ENCODE results near the gene TCF4.

GRCh38 chr18:55452123-55452611, 135.8 kb downstream of the TCF4 start:
- TF ChIP-seq, protein P1, sequence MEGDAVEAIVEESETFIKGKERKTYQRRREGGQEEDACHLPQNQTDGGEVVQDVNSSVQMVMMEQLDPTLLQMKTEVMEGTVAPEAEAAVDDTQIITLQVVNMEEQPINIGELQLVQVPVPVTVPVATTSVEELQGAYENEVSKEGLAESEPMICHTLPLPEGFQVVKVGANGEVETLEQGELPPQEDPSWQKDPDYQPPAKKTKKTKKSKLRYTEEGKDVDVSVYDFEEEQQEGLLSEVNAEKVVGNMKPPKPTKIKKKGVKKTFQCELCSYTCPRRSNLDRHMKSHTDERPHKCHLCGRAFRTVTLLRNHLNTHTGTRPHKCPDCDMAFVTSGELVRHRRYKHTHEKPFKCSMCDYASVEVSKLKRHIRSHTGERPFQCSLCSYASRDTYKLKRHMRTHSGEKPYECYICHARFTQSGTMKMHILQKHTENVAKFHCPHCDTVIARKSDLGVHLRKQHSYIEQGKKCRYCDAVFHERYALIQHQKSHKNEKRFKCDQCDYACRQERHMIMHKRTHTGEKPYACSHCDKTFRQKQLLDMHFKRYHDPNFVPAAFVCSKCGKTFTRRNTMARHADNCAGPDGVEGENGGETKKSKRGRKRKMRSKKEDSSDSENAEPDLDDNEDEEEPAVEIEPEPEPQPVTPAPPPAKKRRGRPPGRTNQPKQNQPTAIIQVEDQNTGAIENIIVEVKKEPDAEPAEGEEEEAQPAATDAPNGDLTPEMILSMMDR (conservative IDR thresholded peaks at IDR 0.05; ENCODE audit: low read length), result no peak
- TF ChIP-seq EZH2phosphoT487 (IDR thresholded peaks at IDR 0.05; ENCODE audit: borderline replicate concordance), result no peak

Data from Loucy (cell line).